GM12878 (cell line): Measurements from ENCODE around the gene CYP4F3.

ENCODE experiments used
- BRCA1 ChIP-seq: IDR thresholded peaks from 2 replicates; pipeline ENCODE4 v1.6.1; 2011; ENCODE audit warnings: low read depth, low read length, improper control_type of control experiment
- CBFB ChIP-seq: IDR thresholded peaks from 2 replicates; pipeline ENCODE4 v1.6.1; 2016; ENCODE audit warnings: antibody characterized with exemption, low read depth
- CTCF ChIP-seq, 3 experiments: IDR thresholded peaks in 2 of 3; conservative IDR thresholded peaks in 1 of 3; 2 replicates each; pipeline ENCODE4 v1.5.1; 2011; ENCODE audit warnings: low read depth in 3 of 3, low read length in 3 of 3, mild to moderate bottlenecking in 3 of 3, control low read depth in 2 of 3, moderate library complexity in 2 of 3, inconsistent platforms in 1 of 3, mixed read lengths in 1 of 3; ENCODE audit not compliant: control insufficient read depth in 2 of 3, insufficient read depth in 1 of 3; ENCODE audit errors: extremely low read depth in 1 of 3
- IRF3 ChIP-seq: fragments of 450-650 bp; IDR thresholded peaks from 2 replicates; pipeline ENCODE4 v1.6.1; 2014; ENCODE audit warnings: mild to moderate bottlenecking
- RAD21 ChIP-seq: IDR thresholded peaks from 2 replicates; pipeline ENCODE4 v1.6.1; 2011; ENCODE audit warnings: mild to moderate bottlenecking, low read depth, low read length, moderate library complexity; ENCODE audit not compliant: insufficient read depth
- USF2 ChIP-seq: IDR thresholded peaks from 2 replicates; pipeline ENCODE4 v1.6.1; 2011; ENCODE audit warnings: low read depth, low read length, improper control_type of control experiment, borderline replicate concordance

- TF ChIP-seq CTCF (IDR thresholded peaks at IDR 0.05 in 2 of 3, conservative IDR thresholded peaks at IDR 0.05 in 1 of 3; ENCODE audit: control insufficient read depth in 2 of 3, extremely low read depth in 1 of 3, insufficient read depth in 1 of 3, low read depth in 3 of 3, low read length in 3 of 3): no peak
- no peak for TF ChIP-seq USF2
- no peak for TF ChIP-seq CBFB
- no peak for TF ChIP-seq BRCA1
- no peak for TF ChIP-seq IRF3
- no peak for TF ChIP-seq RAD21
Measured at GRCh38 chr19:15680478-15681322, 40.0 kb downstream of the CYP4F3 start.
